ENCODE results near the gene NHLRC4. TPM values are rescaled to one million over a fixed set of nuclear protein-coding genes. Genes with fewer than 3 reads are reported as not detected.

NHLRC4 gene
- polyA plus RNA-seq, 1 of the 3 experiments (the other 2 are of a cell fraction): 0.69 TPM

GRCh38 chr16:575354-576196 is 8.8 kb downstream of the NHLRC4 start:
- Histone ChIP-seq H3K27me3 (ENCODE audit: insufficient read depth) (no peaks in the 10 kb centered on the region), H2AFZ (ENCODE audit: low read depth) (no peak overlapping the region), H3K36me3 (replicated peaks in 1 of 2; ENCODE audit: control insufficient read depth in 1 of 2, insufficient read depth in 2 of 2, low read length in 1 of 2) (peaks cover 0 to 38% of the 10 kb centered on the region in 2 experiments), H3K4me2 (no peak overlapping the region), H3K79me2 (ENCODE audit: insufficient read depth) (peaks cover 10% of the 10 kb centered on the region), H4K20me1 (ENCODE audit: insufficient read depth) (no peaks in the 10 kb centered on the region), H3K9me2 (no peaks in the 10 kb centered on the region), H3F3A (replicated peaks; ENCODE audit: insufficient read depth) (no peaks in the 10 kb centered on the region), H3K4me3 (ENCODE audit: low read depth in 2 of 2, low read length in 1 of 2) (no peak overlapping the region), H3K4me1 (ENCODE audit: control insufficient read depth in 1 of 2, insufficient read depth in 2 of 2, low read depth in 1 of 2, low read length in 1 of 2) (peaks cover 0 to 12% of the 10 kb centered on the region in 2 experiments; a peak in 1 of 4 replicates), H3K27ac (ENCODE audit: low read depth in 2 of 2, low read length in 1 of 2) (no peak overlapping the region; a peak in 1 of 4 replicates), H3K9me3 (no peaks in the 10 kb centered on the region), H3K9ac (no peak overlapping the region)
- WGBS (ENCODE audit: low lambda C conversion rate): 92% methylated on average over 15 of the region's 36 CpGs
- no peak for DNase-seq
- POLR2A ChIA-PET: interaction anchor here (1.1 kb wide), 1 partner anchor 10 kb away, joined by 3 read pairs; no protein-coding TSS in a partner anchor
- CTCF ChIA-PET: no interaction called here
- TF ChIP-seq POLR2AphosphoS5 (IDR thresholded peaks at IDR 0.05; ENCODE audit: low read depth, low read length): no peak
- TF ChIP-seq FOXM1 (IDR thresholded peaks at IDR 0.05; ENCODE audit: low read depth): no peak
- TF ChIP-seq MEF2A (IDR thresholded peaks at IDR 0.05; ENCODE audit: borderline replicate concordance, low read depth): no peak
- no peak for TF ChIP-seq RAD21 (IDR thresholded peaks at IDR 0.05; ENCODE audit: low read length)
- no peak for TF ChIP-seq FOSL2 (IDR thresholded peaks at IDR 0.05; ENCODE audit: borderline replicate concordance, low read depth)
- no peak for TF ChIP-seq JUND (IDR thresholded peaks at IDR 0.05)
- no peak for TF ChIP-seq USF1 (IDR thresholded peaks at IDR 0.05; ENCODE audit: borderline replicate concordance, low read depth)

- H3K9me3 ChIP-seq: no peaks in the 10 kb centered on the region
- CTCF ChIA-PET: interaction anchor here (0.9 to 1.2 kb wide), 2 partner anchors 9 to 72 kb away, joined by 3 to 4 read pairs; no protein-coding TSS in a partner anchor
- POLR2A ChIA-PET: interaction anchor here (0.7 to 1.1 kb wide), 3 partner anchors 9 to 11 kb away, joined by 3 read pairs; partner anchors contain the start of gene NHLRC4
- no peak overlapping the region for H3K9ac ChIP-seq
- H3K4me2 ChIP-seq: no peak overlapping the region
- H3F3A ChIP-seq (replicated peaks; ENCODE audit: insufficient read depth): no peaks in the 10 kb centered on the region
- peaks cover 0 to 41% of the 10 kb centered on the region in 2 experiments for H3K36me3 ChIP-seq (replicated peaks in 1 of 2; ENCODE audit: control insufficient read depth in 1 of 2, insufficient read depth in 2 of 2, low read length in 1 of 2)
- H4K20me1 ChIP-seq (ENCODE audit: insufficient read depth): no peaks in the 10 kb centered on the region
- no peak overlapping the region for H2AFZ ChIP-seq (ENCODE audit: low read depth)
- DNase-seq: no peak
- H3K27ac ChIP-seq (ENCODE audit: low read depth in 2 of 2, low read length in 1 of 2): no peak overlapping the region
- 90% methylated on average over 6 of the region's 21 CpGs for WGBS (ENCODE audit: low lambda C conversion rate)
- no peak for TF ChIP-seq GABPA (IDR thresholded peaks at IDR 0.05; ENCODE audit: low read depth)
- TF ChIP-seq TAF1 (IDR thresholded peaks at IDR 0.05; ENCODE audit: borderline replicate concordance, low read depth, low read length): no peak
- TF ChIP-seq YY1 (IDR thresholded peaks at IDR 0.05; ENCODE audit: low read depth): no peak
- no peak for TF ChIP-seq POLR2AphosphoS5 (IDR thresholded peaks at IDR 0.05; ENCODE audit: low read depth, low read length)
- TF ChIP-seq CHD2 (IDR thresholded peaks at IDR 0.05; ENCODE audit: low read length, partially characterized antibody): no peak
- TF ChIP-seq EZH2phosphoT487 (IDR thresholded peaks at IDR 0.05; ENCODE audit: borderline replicate concordance, low read depth): no peak
- TF ChIP-seq PBX3 (IDR thresholded peaks at IDR 0.05): no peak
- no peak for TF ChIP-seq EP300 (IDR thresholded peaks at IDR 0.05; ENCODE audit: borderline replicate concordance in 1 of 2, low read depth in 1 of 2, low read length in 1 of 2)
- TF ChIP-seq IRF3 (IDR thresholded peaks at IDR 0.05; ENCODE audit: low read depth, low read length): no peak
- no peak for TF ChIP-seq CTCF (IDR thresholded peaks at IDR 0.05)
- TF ChIP-seq SIN3A (IDR thresholded peaks at IDR 0.05; ENCODE audit: borderline replicate concordance, low read depth, low read length): no peak
- H3K4me3 ChIP-seq (ENCODE audit: low read depth in 2 of 2, low read length in 1 of 2): no peak overlapping the region
- H3K4me1 ChIP-seq (ENCODE audit: control insufficient read depth in 1 of 2, insufficient read depth in 2 of 2, low read depth in 1 of 2, low read length in 1 of 2): peaks cover 0 to 7% of the 10 kb centered on the region in 2 experiments; a peak in 1 of 4 replicates
- H3K79me2 ChIP-seq (ENCODE audit: insufficient read depth): peaks cover 8% of the 10 kb centered on the region
- H3K27me3 ChIP-seq (ENCODE audit: insufficient read depth): no peaks in the 10 kb centered on the region
- H3K9me2 ChIP-seq: no peaks in the 10 kb centered on the region
Observed at GRCh38 chr16:576197-576822, 9.5 kb downstream of the NHLRC4 start.
